SK-MEL-5 (cell line): ENCODE data around the gene FOXJ3. TPM values are rescaled to one million over a fixed set of nuclear protein-coding genes. Genes with fewer than 3 reads are reported as not detected.
A peak's percentile ranks its signal among the peaks of the same experiment; 100 is the strongest.

Source experiments
- DNase-seq: peaks from one replicate; pipeline ENCODE4 v3.0.0-alpha.2; 2016; ENCODE audit warnings: low read depth, low spot score
- in situ Hi-C: cut with HindIII; loops from 2 replicates; pipeline ENCODE4 v1.10.0; 2016; ENCODE audit warnings: low sequenced_read_pairs, high pct_unique_total_duplicates, low pct_unique_long_range_greater_than_20kb
- total RNA-seq: library from RNA; depleted of rRNA; stranded (reverse); fragments of >200 nt; shearing (Covaris generic); gene quantifications from 2 replicates; pipeline ENCODE4 v1.2.3, GENCODE V29; 2014

Gene FOXJ3
- total RNA-seq, 1 experiment from 2014 or later, result 35.3 TPM

GRCh38 chr1:42145764-42146625, 189.0 kb downstream of the FOXJ3 start:
- no peak for DNase-seq
- in situ Hi-C loops, result no loop called here

- in situ Hi-C loops, result no loop called here
- no peak for DNase-seq
Observed at GRCh38 chr1:42145389-42145716, 189.7 kb downstream of the FOXJ3 start.

DNA sequence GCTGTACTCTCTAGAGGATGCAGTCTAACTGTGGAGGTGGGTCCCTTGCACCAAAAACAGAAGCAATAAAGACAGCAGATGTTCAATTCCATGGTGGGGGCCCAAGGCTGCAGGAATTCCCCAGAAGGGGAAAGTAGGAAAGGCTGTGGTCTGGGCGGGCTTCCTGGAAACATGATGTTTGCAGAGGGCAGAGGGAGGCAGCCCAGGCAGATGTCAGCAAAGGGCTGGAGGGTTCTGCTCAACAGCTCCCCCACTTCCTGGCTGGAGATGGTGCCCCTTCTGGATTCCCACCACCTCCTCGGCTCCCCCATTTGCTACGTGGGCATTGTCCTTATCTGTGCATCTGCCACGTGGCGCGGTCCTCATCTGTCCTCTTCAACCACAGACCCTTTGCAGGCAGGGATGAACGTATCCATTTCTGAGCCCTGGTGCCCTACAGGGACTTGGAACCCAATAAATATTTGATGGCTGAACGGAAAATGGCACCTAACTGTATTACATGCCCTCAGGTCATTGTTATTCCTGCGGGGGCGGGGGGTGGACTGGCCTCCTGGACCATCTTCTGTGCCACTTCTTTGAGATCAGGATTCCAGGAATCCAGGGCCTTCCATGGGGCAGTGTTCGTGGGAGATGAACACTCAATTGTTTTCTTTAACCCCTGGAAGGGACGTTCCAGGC, 190.2 kb downstream of the FOXJ3 start:
- no peak for DNase-seq
- in situ Hi-C loops, result no loop called here

DNA sequence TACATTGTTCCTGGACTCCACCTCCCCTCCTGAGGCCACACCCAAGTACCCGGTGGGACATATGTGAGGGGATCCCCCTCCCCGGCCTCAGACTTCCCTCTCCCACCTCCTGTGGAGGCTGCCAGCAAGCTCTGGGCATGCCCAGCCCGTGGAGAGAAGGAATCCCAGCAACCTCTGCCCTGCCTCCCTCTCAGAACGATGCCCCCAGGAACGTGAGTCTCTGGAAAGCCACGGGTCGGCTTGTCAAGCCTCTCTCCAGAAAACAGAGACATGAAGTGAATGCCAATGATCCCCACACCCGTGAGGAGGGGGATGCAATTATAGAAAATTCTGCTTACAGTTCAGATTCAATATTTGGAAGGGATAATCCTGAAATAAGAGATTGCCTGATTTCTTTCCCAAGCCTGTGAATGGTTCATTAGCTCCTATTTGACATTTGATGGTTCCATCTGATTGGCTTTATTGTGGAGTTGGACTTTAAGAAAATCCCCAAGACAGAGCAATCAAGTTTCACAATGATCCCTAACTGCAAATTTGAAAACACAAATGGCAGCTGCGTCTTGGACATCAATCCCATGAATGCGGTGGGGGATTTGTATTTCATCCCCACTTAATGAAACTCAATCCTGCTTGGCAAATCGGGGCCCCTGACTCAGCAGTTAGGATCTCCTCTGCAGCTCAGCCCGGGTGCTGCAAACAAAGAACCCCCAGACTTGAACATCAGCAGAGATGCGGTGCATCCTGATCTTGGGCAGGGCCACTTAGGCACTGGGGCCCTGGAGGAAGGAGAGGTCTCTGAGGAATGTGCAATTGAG, 190.9 kb downstream of the FOXJ3 start:
- DNase-seq, result no peak
- in situ Hi-C loops, result no loop called here

DNA sequence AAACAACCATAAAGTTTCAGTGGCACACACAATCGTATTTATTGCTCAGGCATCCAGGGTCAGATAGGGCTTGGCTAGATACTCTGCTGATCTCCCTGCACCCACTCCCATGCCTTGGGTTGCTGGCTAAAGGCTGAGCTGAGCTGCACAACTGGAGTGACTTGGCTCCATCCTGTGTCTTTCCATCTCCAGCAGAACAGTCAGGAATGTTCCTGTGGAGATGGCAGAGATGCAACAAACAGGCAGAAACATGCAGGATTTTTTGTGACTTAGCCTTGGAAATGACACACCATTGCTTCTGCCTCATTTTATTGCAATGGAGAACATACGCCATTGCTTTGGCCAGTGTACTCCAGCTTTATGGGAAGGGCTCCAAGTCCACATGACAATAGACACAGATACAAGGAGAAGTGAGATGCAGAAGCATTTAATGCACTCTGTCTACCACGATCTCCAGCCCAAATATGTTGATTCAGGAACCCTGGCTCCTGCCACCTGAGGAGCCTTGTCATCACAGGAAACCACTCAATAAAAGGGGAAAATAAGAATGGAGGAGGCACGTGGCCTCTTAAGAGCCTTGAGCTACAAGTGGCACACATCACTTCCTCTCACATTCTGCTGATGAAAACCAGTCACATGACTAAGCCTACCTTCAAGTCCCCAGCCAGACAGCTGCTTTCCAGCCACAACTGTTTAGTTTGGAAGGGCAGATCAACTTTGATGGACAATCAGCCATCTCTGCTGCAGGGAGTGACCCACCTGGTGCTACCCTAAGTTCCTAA, 191.9 kb downstream of the FOXJ3 start:
- peak; percentile 5 for DNase-seq
- in situ Hi-C loops, result no loop called here

- in situ Hi-C loops, result no loop called here
- no peak for DNase-seq
Observed at GRCh38 chr1:42141978-42142377, 193.1 kb downstream of the FOXJ3 start.

DNA sequence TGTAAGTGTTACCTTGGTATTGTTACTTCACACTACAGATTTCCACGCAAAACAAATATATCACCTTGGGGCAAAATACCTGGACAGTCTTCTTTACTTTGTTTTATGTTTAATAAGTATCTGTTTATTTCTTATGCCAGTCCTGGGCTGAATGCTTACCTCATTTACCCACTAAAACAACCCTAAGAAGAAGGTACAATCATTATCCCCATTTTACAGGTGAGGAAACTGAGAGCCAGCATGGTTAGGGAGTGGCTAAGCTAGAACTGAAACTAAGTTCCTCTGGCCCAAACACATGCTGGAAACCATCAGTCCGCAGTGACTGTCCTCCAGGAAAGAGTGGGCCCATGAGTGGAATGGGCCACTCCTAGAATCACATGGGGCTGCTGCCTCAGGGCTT, 194.8 kb downstream of the FOXJ3 start:
- DNase-seq, result no peak

GRCh38 chr1:42139444-42139843, 195.6 kb downstream of the FOXJ3 start:
- DNase-seq, result no peak
- in situ Hi-C loops, result no loop called here

More for the DNA sequence above, 194.8 kb downstream of the FOXJ3 start:
- in situ Hi-C loops, result no loop called here

GRCh38 chr1:42138586-42138985, 196.4 kb downstream of the FOXJ3 start:
- in situ Hi-C loops, result no loop called here
- DNase-seq, result no peak

- DNase-seq, result no peak
- in situ Hi-C loops, result no loop called here
Observed at GRCh38 chr1:42137766-42138165, 197.3 kb downstream of the FOXJ3 start.

GRCh38 chr1:42136466-42136865, 198.6 kb downstream of the FOXJ3 start:
- in situ Hi-C loops, result no loop called here
- DNase-seq, result no peak

GRCh38 chr1:42135426-42135825, 199.6 kb downstream of the FOXJ3 start:
- in situ Hi-C loops, result no loop called here
- peak; percentile 31 for DNase-seq

DNA sequence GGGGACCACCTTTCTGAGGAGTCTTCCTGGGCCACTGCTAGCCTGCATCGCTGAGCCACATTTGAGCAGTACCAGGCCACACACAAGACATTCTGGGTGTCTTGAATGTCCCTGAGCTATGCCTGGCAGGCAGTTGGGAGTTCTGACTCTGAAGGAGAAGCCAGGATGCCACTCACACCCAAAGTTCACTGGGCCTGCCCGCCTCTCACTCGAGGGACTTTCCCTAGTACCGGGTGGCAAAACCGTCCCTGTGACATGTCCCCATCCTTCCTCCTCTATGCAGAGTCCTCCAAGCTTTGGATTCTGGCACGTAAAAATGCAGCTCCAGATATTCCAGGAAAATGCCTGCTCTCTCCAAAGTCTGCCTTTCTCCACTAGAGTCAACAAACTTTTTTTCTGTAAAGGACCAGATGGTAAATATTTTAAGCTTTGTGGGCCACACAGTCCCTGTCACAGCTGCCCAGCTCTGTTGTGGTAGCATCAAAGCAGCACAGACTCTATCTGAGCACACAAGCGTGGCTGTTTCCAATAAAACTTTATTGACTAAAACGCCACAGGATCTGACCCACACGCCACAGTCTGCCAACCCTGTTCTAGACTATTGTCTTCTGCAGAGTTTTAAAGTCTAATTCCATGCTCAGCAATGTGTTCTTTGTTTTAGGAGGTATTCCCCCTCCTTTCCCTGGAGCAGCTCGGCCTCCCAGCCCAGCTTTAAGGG, 201.1 kb downstream of the FOXJ3 start:
- no peak for DNase-seq
- in situ Hi-C loops, result no loop called here

GRCh38 chr1:42133390-42133789, 201.6 kb downstream of the FOXJ3 start:
- DNase-seq, result no peak
- in situ Hi-C loops, result no loop called here

DNA sequence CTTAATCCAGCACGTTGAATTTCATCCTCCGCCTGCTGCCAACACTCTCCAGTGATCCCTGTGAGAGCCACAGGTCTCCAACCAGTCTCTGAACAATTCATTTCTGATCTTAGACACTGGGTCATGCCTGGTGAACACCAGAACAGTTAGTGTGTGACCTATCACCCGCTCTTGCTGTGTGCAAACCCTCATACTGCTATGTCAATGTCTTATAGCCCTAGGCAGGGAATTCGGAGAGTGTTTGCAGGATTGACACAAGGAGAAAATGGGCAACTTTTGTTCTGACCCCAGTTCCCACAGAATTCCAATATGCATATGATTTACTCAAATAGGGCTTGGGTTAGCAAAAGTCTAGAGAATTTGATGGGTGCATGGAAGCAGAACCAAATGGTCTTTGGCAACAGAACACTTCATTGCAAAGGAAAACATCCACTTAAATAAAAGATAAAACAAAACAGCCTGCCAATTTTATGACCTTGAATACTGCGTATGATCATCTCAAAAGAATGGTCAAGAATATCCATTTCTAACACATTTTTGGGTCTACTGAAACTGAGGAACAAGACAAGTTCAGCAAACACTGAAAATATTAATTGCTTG, 204.9 kb downstream of the FOXJ3 start:
- in situ Hi-C loops, result no loop called here

GRCh38 chr1:42128964-42129363, 206.1 kb downstream of the FOXJ3 start:
- in situ Hi-C loops, result no loop called here
- DNase-seq, result no peak

More for the DNA sequence above, 204.9 kb downstream of the FOXJ3 start:
- no peak for DNase-seq

DNA sequence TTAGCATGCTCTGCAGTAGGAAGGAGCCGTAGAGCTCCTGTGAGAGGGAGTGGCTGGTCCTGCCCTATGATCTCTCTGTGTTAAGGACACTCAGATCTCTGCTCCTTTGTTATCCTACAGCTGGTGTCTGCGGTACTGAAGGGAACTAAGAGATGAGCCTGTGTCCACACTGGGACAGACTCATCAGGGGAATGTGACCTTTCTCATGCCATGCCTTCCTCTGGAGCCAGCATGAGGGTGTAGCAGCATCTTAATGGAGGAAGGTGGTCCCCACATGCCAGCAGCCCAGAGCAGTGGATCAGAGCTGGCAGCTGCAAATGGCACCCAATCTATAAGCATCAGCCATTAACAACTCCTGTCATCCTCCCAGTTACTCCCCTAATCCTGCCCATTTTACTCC, 206.5 kb downstream of the FOXJ3 start:
- DNase-seq, result no peak
- in situ Hi-C loops, result no loop called here
